ENCODE results near the gene KIF17. TPM values are rescaled to one million over a fixed set of nuclear protein-coding genes. Genes with fewer than 3 reads are reported as not detected.

KIF17 gene
- total RNA-seq, 1 donor, result 0.27 TPM

DNA sequence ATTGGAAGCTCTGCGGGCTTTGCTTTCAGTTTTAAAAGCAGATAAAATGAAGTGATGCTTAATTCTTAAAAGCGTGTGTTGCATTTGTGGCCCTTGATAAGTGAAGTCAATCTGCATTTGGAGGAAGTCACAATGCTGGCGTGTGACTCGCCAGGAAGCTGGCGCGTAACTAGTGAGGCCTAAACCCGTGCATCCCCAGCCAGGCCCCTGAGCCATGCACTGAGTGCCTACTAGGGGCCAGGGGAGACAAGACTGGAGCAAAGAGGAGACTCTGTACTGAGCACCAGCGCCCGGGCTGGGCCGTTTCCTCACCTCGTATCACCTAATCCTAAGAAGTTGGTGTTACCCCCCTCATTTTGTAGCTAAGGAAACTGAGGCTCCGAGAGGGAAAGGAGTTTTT, 52.1 kb downstream of the KIF17 start:
- TF ChIP-seq, protein P1, sequence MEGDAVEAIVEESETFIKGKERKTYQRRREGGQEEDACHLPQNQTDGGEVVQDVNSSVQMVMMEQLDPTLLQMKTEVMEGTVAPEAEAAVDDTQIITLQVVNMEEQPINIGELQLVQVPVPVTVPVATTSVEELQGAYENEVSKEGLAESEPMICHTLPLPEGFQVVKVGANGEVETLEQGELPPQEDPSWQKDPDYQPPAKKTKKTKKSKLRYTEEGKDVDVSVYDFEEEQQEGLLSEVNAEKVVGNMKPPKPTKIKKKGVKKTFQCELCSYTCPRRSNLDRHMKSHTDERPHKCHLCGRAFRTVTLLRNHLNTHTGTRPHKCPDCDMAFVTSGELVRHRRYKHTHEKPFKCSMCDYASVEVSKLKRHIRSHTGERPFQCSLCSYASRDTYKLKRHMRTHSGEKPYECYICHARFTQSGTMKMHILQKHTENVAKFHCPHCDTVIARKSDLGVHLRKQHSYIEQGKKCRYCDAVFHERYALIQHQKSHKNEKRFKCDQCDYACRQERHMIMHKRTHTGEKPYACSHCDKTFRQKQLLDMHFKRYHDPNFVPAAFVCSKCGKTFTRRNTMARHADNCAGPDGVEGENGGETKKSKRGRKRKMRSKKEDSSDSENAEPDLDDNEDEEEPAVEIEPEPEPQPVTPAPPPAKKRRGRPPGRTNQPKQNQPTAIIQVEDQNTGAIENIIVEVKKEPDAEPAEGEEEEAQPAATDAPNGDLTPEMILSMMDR (IDR thresholded peaks at IDR 0.05; ENCODE audit: insufficient read depth, low read length), result no peak
- DNase-seq (ENCODE audit: low read depth), result no peak
- H3K4me3 ChIP-seq (ENCODE audit: low read depth, low read length), result no peak overlapping the region

DNA sequence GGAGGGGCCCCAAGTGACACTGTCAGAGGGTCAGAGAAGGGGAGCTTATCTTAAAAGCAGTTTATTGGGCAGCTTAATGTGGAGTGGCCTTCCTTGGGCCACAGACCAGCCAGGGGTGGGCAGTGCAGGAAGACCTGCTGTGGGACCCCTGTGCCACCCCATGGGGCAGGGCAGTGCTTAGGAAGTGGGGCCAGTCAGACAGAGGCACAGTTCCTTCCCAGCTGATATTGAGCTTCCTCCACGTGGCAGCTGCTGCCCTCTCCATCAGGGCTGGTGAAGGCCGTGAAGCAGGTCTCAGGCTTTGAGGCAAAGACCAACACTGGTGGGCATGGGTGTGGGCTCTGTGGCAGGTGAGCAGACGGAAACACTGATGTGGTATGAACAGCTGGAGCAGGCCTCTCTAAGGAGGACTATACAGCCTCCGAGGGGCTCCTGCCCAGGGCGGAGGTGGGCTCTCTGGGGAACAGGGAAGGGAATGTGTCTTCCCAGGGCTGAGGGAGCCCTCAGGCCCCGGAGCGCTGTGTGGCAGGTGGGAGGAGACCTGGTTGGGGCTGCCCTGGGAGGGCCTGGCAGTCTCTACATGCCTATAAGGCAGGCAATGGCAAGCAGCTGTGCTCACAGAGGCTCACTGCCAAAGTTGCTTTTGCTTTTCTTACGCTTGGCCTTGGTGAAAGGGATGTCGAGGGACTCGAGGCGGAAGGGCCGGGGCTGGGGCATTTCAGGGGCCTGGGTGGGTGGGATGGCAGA, 53.7 kb downstream of the KIF17 start:
- H3K4me3 ChIP-seq (ENCODE audit: low read depth, low read length), result no peak overlapping the region
- DNase-seq (ENCODE audit: low read depth), result no peak
- TF ChIP-seq, protein P1 (IDR thresholded peaks at IDR 0.05; ENCODE audit: insufficient read depth, low read length), result no peak

- no peak for DNase-seq (ENCODE audit: low read depth)
- no peak overlapping the region for H3K4me3 ChIP-seq (ENCODE audit: low read depth, low read length)
- TF ChIP-seq, protein P1 (IDR thresholded peaks at IDR 0.05; ENCODE audit: insufficient read depth, low read length), result no peak
These were observed 54.4 kb downstream of the KIF17 start for GRCh38 chr1:20663365-20663764.

DNA sequence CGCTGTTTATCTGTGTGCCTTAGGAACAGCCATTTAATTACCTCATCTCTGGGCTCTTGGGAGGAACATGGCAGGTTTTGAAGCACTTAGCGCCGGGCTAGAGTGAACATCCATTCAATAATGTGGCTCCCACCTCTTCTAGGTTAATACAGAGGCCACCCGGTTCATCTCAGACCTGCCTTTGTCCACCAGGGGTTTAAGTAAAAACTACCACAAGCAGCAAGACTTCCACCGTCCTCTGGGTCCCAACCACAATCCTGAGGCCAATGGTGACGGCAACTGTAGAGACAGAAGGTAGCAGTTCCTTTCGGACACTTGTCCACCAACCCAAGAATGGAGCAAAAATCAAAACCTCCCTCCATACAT, 55.7 kb downstream of the KIF17 start:
- H3K4me3 ChIP-seq (ENCODE audit: low read depth, low read length), result peak overlapping the region; percentile 96
- TF ChIP-seq, protein P1 (IDR thresholded peaks at IDR 0.05; ENCODE audit: insufficient read depth, low read length), result no peak
- DNase-seq (ENCODE audit: low read depth), result no peak

- peak; percentile 98 for DNase-seq (ENCODE audit: low read depth)
- TF ChIP-seq, protein P1 (IDR thresholded peaks at IDR 0.05; ENCODE audit: insufficient read depth, low read length), result peak; percentile 44
- H3K4me3 ChIP-seq (ENCODE audit: low read depth, low read length), result peak within 1 kb of the TSS; percentile 96
These were observed 56.3 kb downstream of the KIF17 start, which contains the start of gene DDOST for GRCh38 chr1:20661207-20662109. TSS of gene DDOST (minus strand) at chr1:20661369. CDS start at chr1:20661350, 19 bp downstream.

- H3K4me3 ChIP-seq (ENCODE audit: low read depth, low read length), result peak overlapping the region; percentile 96
- TF ChIP-seq, protein P1 (IDR thresholded peaks at IDR 0.05; ENCODE audit: insufficient read depth, low read length), result no peak
- DNase-seq (ENCODE audit: low read depth), result peak; percentile 9
These were observed 57.0 kb downstream of the KIF17 start for GRCh38 chr1:20660847-20661206.
